NB4 (cell line): ENCODE data around the gene FAM47A.

Experiments used
- DNase-seq: peaks from one replicate; pipeline ENCODE4 v3.0.0; 2010; ENCODE audit warnings: low read depth
- H3K4me3 ChIP-seq: one replicate; pipeline ENCODE4 v1.5.1; 2011; ENCODE audit warnings: mild to moderate bottlenecking, low read depth, low read length, moderate library complexity
- CTCF ChIP-seq: IDR thresholded peaks from one replicate; pipeline ENCODE4 v1.5.1; 2012; ENCODE audit warnings: low read depth, low read length
- MAX ChIP-seq: IDR thresholded peaks from 2 replicates; pipeline ENCODE4 v1.6.1; 2011; ENCODE audit warnings: low read depth, low read length
- MYC ChIP-seq: IDR thresholded peaks from 2 replicates; pipeline ENCODE4 v1.6.1; 2011; ENCODE audit warnings: low read depth, low read length
- POLR2A ChIP-seq: IDR thresholded peaks from 2 replicates; pipeline ENCODE4 v1.6.1; 2011; ENCODE audit warnings: mild to moderate bottlenecking; ENCODE audit not compliant: insufficient read length; ENCODE audit errors: extremely low read depth

The FAM47A gene

GRCh38 chrX:34132028-34132427 lies at the start of gene FAM47A:
Gene FAM47A (minus strand): TSS chrX:34132314. CDS start chrX:34132278, 36 bp downstream.
- no peak within 1 kb of the TSS for H3K4me3 ChIP-seq
- DNase-seq, result no peak
- TF ChIP-seq CTCF, result no peak
- no peak for TF ChIP-seq MYC
- TF ChIP-seq POLR2A, result no peak
- TF ChIP-seq MAX, result no peak

- no peak for DNase-seq
- H3K4me3 ChIP-seq, result no peak overlapping the region
- TF ChIP-seq MYC, result no peak
- no peak for TF ChIP-seq POLR2A
- no peak for TF ChIP-seq CTCF
- TF ChIP-seq MAX, result no peak
These were observed 15.2 kb upstream of the FAM47A start for GRCh38 chrX:34147345-34147744.

- H3K4me3 ChIP-seq, result no peak overlapping the region
- TF ChIP-seq MAX, result no peak
- TF ChIP-seq MYC, result no peak
- no peak for TF ChIP-seq CTCF
- TF ChIP-seq POLR2A, result no peak
- DNase-seq, result no peak
These were observed 14.8 kb upstream of the FAM47A start for GRCh38 chrX:34146906-34147305.

- no peak for DNase-seq
- TF ChIP-seq CTCF (no peak), MAX (no peak), POLR2A (no peak), MYC (no peak)
- no peak overlapping the region for H3K4me3 ChIP-seq
These were observed 12.1 kb upstream of the FAM47A start for GRCh38 chrX:34144246-34144645.

GRCh38 chrX:34140816-34141215 lies 8.7 kb upstream of the FAM47A start:
- TF ChIP-seq MAX (no peak), POLR2A (no peak), CTCF (no peak), MYC (no peak)
- no peak overlapping the region for H3K4me3 ChIP-seq
- no peak for DNase-seq
